Neutrophil (primary cell): ENCODE measurements around the gene C16orf92.
A peak's percentile ranks its signal among the peaks of the same experiment; 100 is the strongest.

Experiments
- H3K27ac ChIP-seq: fragments of 200-600 bp; sonication (generic); 2 replicates; pipeline ENCODE4 v1.5.1; 2016; ENCODE audit warnings: mild to moderate bottlenecking, moderate library complexity
- H3K27me3 ChIP-seq: fragments of 200-600 bp; sonication (generic); 2 replicates; pipeline ENCODE4 v1.6.0; 2016; ENCODE audit warnings: mild to moderate bottlenecking
- H3K36me3 ChIP-seq: fragments of 200-600 bp; sonication (generic); 2 replicates; pipeline ENCODE4 v1.5.1; 2017
- H3K4me1 ChIP-seq, 2 experiments: fragments of 200-600 bp in 1 of 2; sonication (generic) in 1 of 2; 1 replicate in 1 of 2; 2 replicates in 1 of 2; pipeline versions ENCODE4 v1.5.1 to v1.6.1; 2013 to 2016; ENCODE audit warnings: low read depth in 1 of 2, low read length in 1 of 2, mild to moderate bottlenecking in 1 of 2, moderate library complexity in 1 of 2; ENCODE audit not compliant: control insufficient read depth in 1 of 2, insufficient read depth in 1 of 2
- H3K4me3 ChIP-seq, 2 experiments: fragments of 200-600 bp in 1 of 2; sonication (generic) in 1 of 2; 1 replicate in 1 of 2; 2 replicates in 1 of 2; pipeline ENCODE4 v1.5.1; 2013 to 2016; ENCODE audit warnings: low read depth in 1 of 2, low read length in 1 of 2, mild to moderate bottlenecking in 1 of 2, moderate library complexity in 1 of 2
- H3K9me3 ChIP-seq: fragments of 200-600 bp; sonication (generic); 2 replicates; pipeline ENCODE4 v1.5.1; 2016
- CTCF ChIP-seq: fragments of 200-600 bp; sonication (generic); IDR thresholded peaks from 2 replicates; pipeline ENCODE4 v1.5.1; 2016; ENCODE audit warnings: antibody characterized with exemption

The C16orf92 gene

GRCh38 chr16:29991571-29991904 lies 31.5 kb upstream of the C16orf92 start:
- H3K4me3 ChIP-seq: no peak overlapping the region
- no peaks in the 10 kb centered on the region for H3K9me3 ChIP-seq
- H3K4me1 ChIP-seq: peaks cover 14 to 21% of the 10 kb centered on the region in 2 experiments
- no peak for TF ChIP-seq CTCF
- H3K36me3 ChIP-seq: peaks cover 69% of the 10 kb centered on the region
- H3K27me3 ChIP-seq: no peaks in the 10 kb centered on the region
- H3K27ac ChIP-seq: no peak overlapping the region

- peaks cover 60% of the 10 kb centered on the region for H3K36me3 ChIP-seq
Measured at GRCh38 chr16:29992344-29992967, 30.5 kb upstream of the C16orf92 start.

GRCh38 chr16:29993191-29993902 lies 29.7 kb upstream of the C16orf92 start:
- no peak for TF ChIP-seq CTCF
- Histone ChIP-seq H3K27me3 (no peaks in the 10 kb centered on the region), H3K4me3 (no peak overlapping the region), H3K36me3 (peaks cover 51% of the 10 kb centered on the region), H3K9me3 (no peaks in the 10 kb centered on the region), H3K27ac (no peak overlapping the region), H3K4me1 (peaks cover 19 to 25% of the 10 kb centered on the region in 2 experiments)

More at GRCh38 chr16:29992344-29992967, 30.5 kb upstream of the C16orf92 start:
- Histone ChIP-seq H3K9me3 (no peaks in the 10 kb centered on the region), H3K4me3 (no peak overlapping the region), H3K4me1 (peaks cover 19 to 25% of the 10 kb centered on the region in 2 experiments), H3K27ac (no peak overlapping the region), H3K27me3 (no peaks in the 10 kb centered on the region)
- no peak for TF ChIP-seq CTCF

- Histone ChIP-seq H3K4me3 (peak overlapping the region in 1 of 2 experiments; percentile 100), H3K36me3 (peaks cover 45% of the 10 kb centered on the region), H3K27me3 (no peaks in the 10 kb centered on the region), H3K4me1 (peaks cover 19 to 25% of the 10 kb centered on the region in 2 experiments), H3K27ac (peak overlapping the region; percentile 80), H3K9me3 (no peaks in the 10 kb centered on the region)
- no peak for TF ChIP-seq CTCF
Measured at GRCh38 chr16:29993903-29994599, 28.9 kb upstream of the C16orf92 start.

GRCh38 chr16:29994600-29995323 lies 28.2 kb upstream of the C16orf92 start:
- H3K4me1 ChIP-seq: peaks cover 19 to 25% of the 10 kb centered on the region in 2 experiments
- peak overlapping the region; percentile 100 for H3K4me3 ChIP-seq
- peak overlapping the region; percentile 80 for H3K27ac ChIP-seq
- peaks cover 45% of the 10 kb centered on the region for H3K36me3 ChIP-seq
- no peaks in the 10 kb centered on the region for H3K27me3 ChIP-seq
- TF ChIP-seq CTCF: no peak
- H3K9me3 ChIP-seq: no peaks in the 10 kb centered on the region
